Central memory CD4-positive, alpha-beta T cell (primary cell): Measurements from ENCODE around the gene NRSN2.
A peak's percentile ranks its signal among the peaks of the same experiment; 100 is the strongest.
"Not testable (repeated sequence)": the region's sequence is repeated elsewhere in the genome, so short reads cannot be mapped to it uniquely, and the experiment has no call there.

Experiments used
- DNase-seq: peaks from one replicate; pipeline ENCODE4 v3.0.0; 2022

The NRSN2 gene

DNA sequence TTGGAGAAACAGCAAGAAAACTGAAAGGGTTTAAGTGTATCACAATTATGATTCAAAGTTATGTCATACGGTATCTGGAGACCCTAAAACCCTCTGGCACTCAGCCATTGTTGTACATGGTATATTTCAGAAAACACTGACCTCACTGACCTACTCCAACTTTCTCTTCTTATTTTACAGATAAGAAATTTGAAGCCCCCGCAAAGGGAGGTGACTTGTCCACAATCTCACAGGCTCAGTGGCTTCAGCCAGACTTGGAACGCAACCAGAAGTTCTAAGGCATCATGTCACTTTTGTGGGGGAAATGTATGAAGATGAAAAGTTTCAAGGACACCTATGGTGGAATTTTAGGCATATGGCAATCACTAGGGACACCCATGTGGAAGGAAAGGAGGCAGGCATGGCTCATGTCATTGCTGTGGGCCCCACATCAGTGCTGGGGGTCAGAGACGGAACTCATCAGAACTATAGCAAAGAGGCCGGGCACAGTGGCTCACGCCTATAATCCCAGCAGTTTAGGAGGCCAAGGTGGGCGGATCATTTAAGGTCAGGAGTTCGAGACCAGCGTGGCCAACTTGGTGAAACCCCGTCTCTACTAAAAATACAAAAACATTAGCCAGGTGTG lies 28.5 kb downstream of the NRSN2 start:
- no peak for DNase-seq

DNA sequence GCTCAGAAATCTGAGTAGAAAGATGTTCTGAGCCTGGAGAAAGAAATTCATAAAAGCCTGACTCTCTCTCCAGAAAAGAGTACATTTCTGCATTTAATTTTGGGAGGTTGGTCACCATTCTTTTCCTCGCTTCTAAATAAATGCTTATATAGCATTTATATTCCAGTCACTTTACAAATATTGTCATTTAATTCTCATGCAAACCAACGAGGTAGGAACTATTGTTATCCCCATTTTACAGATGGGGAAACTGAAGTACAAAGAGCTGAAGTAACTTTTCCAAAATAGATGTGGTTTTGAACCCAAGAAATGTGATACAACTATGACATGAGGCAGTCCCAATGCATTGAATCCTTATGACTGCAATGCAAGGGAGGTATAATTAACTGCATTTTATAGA lies 29.2 kb downstream of the NRSN2 start:
- DNase-seq = no peak

- no peak for DNase-seq
Observed at GRCh38 chr20:376750-377149, 29.8 kb downstream of the NRSN2 start.

GRCh38 chr20:377578-377977 lies 30.7 kb downstream of the NRSN2 start:
- not testable (repeated sequence) for DNase-seq

GRCh38 chr20:378961-379336 lies 32.0 kb downstream of the NRSN2 start:
- no peak for DNase-seq

GRCh38 chr20:380763-381580 lies 34.1 kb downstream of the NRSN2 start:
- peak; percentile 36 for DNase-seq

- DNase-seq = peak; percentile 64
Observed at GRCh38 chr20:381581-382290, 34.8 kb downstream of the NRSN2 start.

DNA sequence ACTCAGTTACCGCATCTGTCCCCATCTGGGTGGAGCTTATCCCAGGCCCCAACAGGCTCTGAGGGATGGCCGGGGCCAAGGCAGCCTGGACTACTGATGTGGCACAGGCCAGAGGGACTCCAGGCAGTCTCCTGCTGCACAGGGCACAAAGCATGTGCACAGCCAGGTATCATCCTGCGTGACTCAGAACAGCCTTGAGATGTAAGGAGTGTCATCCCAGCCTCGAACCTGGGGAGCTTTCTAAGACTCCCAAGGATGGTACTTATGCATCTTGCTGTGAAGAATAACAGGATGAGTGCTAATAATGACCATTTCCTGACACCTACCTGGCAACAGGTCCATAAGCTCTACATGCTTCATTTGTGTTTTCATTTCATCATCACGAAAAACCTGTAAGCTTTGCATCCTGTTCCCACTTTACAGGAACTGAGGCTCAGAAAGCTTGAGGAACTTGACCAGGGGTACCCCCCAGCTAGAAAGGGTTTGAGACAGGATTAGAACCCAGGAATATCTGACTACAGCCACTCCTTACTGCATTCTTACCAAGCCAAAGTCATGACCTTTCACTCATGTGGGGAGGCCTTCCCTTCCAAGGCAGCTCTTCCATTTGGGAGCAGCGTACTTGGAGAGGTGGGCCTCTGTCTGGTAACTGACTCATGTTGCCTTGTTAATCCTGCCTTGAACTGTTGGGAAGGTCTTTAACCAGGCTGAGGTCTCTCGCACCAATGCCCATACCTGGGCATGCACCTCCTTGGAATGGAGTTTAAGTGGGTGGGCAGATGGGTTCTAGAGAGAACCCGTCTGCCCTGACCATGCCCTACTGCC lies 35.6 kb downstream of the NRSN2 start:
- no peak for DNase-seq

DNA sequence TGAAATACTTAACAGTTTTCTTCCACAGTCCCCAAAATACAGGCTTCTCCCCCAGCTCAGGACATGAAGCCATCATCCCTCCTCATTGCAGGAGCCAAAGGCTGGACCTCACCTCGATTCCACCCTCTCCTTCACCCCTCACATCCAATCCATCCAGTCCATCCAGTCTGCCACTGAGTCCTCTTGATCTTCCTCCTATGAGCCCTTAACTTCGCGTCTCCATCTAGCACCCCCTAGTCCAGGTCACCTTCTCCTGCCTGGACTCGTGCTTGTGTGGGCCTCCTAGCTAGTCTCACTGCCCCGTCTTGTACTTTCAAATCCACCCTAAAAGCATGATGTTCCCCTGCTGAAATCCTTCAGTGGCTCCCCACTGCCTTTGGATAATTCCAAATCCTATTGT lies 37.0 kb downstream of the NRSN2 start:
- no peak for DNase-seq

GRCh38 chr20:384723-385122 lies 37.8 kb downstream of the NRSN2 start:
- no peak for DNase-seq

DNA sequence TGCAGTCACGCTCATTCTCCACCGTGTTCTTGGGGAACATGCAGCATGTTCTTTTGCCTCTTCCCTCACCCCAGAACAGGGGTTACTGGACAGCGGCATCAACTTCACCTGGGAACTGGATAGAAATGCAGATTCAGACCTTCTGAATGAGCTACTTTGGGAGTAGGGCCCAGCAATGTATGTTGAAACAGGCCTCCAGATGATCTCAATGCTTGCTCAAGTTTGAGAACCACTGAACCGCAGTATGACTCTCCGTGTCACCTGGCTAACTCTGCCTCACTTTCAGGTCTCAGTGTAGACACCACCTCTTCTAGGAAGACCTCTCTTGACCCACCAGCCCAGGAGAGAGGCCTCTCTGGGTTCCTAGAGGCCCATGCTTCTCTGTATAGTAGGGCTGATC lies 38.5 kb downstream of the NRSN2 start:
- DNase-seq = no peak

- not testable (repeated sequence) for DNase-seq
Observed at GRCh38 chr20:386634-387033, 39.7 kb downstream of the NRSN2 start.

DNA sequence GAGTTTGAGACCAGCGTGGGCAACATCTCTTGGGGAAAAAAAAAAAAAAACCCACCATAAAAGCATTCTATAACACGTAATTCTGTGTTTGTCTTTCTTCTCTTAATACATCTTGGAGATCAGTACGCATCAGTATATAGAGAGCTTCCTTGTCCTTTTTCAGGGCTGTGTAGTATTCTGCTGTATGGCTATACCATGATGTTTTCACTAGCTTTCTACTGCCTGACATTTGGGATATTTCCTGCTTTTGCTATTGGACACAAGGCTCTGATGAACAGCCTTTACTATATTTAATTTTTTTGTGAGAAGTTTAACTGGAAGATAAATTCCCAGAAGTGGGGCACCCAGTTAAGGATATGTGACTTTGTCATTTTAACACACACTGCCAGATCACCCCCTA lies 40.6 kb downstream of the NRSN2 start:
- DNase-seq = no peak

GRCh38 chr20:388034-388994 lies 41.4 kb downstream of the NRSN2 start:
- no peak for DNase-seq

GRCh38 chr20:389220-389619 lies 42.3 kb downstream of the NRSN2 start:
- no peak for DNase-seq

DNA sequence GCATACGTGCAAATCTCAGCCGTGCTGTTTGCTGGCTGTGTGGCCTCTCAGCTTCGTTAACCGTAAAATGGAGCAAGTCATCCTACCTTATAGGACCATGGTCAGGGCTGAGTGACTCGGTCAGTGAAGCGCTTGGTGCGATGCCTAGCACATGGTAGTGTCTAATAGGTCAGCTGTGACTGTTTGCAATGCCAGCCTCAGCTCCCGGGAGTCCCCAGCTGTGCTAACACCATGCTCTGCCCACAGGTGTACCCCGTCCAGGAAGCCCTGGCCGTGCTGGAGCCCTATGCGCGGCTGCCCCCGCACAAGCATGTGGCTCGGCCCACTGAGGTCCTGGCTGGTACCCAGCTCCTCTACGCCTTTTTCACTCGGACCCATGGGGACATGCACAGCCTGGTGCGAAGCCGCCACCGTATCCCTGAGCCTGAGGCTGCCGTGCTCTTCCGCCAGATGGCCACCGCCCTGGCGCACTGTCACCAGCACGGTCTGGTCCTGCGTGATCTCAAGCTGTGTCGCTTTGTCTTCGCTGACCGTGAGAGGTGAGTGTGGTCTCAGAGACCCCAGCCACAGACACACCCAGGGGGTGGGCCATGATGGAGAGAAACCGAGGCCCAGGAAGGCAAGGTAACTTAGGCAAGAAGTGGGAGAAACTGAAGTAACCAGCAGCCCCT lies 44.3 kb downstream of the NRSN2 start:
- DNase-seq = no peak

DNA sequence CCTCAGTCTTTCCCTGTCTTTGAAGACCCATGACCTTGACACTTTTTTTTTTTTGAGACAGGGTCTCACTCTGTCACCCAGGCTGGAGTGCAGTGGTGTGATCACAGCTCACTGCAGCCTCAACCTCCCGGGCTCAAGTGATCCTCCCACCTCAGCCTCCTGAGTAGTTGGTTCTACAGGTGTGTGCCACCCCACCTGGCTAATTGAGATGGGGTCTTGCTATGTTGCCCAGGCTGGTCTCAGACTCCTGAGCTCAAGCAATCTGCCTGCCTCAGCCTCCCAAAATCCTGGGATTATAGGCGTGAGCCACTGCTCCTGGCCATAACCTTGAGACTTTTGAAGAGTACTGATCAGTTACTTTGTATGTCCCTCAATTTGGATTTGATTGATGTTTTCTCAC lies 46.4 kb downstream of the NRSN2 start:
- not testable (repeated sequence) for DNase-seq

DNA sequence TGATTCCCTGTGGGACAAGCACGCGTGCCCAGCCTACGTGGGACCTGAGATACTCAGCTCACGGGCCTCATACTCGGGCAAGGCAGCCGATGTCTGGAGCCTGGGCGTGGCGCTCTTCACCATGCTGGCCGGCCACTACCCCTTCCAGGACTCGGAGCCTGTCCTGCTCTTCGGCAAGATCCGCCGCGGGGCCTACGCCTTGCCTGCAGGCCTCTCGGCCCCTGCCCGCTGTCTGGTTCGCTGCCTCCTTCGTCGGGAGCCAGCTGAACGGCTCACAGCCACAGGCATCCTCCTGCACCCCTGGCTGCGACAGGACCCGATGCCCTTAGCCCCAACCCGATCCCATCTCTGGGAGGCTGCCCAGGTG lies 49.3 kb downstream of the NRSN2 start:
- no peak for DNase-seq

GRCh38 chr20:396619-397431 lies 49.9 kb downstream of the NRSN2 start:
- no peak for DNase-seq
